GM13977 (cell line): Measurements from ENCODE around the gene WDFY3.
"Not testable (repeated sequence)": the region's sequence is repeated elsewhere in the genome, so short reads cannot be mapped to it uniquely, and the experiment has no call there.

Source experiments
- DNase-seq: peaks from one replicate; pipeline ENCODE4 v3.0.0; 2012; ENCODE audit warnings: low spot score
- CTCF ChIP-seq: IDR thresholded peaks from 2 replicates; pipeline ENCODE4 v1.5.1; 2012; ENCODE audit warnings: mild to moderate bottlenecking, control low read depth; ENCODE audit not compliant: insufficient read depth; ENCODE audit errors: extremely low read depth, missing control alignments
- in situ Hi-C: fragments of 300-500 bp; cut with MboI; formaldehyde crosslinking; loops from one replicate; pipeline ENCODE4 v1.12.0; 2022; ENCODE audit warnings: low sequenced_read_pairs, low pct_unique_long_range_greater_than_20kb, mixed read lengths, inconsistent platforms; ENCODE audit not compliant: unreplicated experiment

Gene WDFY3

GRCh38 chr4:84666439-84666838 lies 300.1 kb downstream of the WDFY3 start:
- in situ Hi-C loops, result no loop called here
- DNase-seq, result no peak
- TF ChIP-seq CTCF, result no peak

- in situ Hi-C loops, DNase-seq: not testable (repeated sequence)
These were observed 301.7 kb downstream of the WDFY3 start for GRCh38 chr4:84664767-84665166.

- in situ Hi-C loops, result no loop called here
- DNase-seq, result no peak
- TF ChIP-seq CTCF, result no peak
These were observed 305.1 kb downstream of the WDFY3 start for GRCh38 chr4:84661191-84661939.

GRCh38 chr4:84660606-84661005 lies 305.9 kb downstream of the WDFY3 start:
- in situ Hi-C loops, result no loop called here
- TF ChIP-seq CTCF, result no peak
- no peak for DNase-seq

- no peak for TF ChIP-seq CTCF
- in situ Hi-C loops, result no loop called here
- DNase-seq, result no peak
These were observed 314.0 kb downstream of the WDFY3 start for GRCh38 chr4:84652478-84652877.

GRCh38 chr4:84651499-84651898 lies 315.0 kb downstream of the WDFY3 start:
- in situ Hi-C loops, result no loop called here
- no peak for TF ChIP-seq CTCF
- no peak for DNase-seq

GRCh38 chr4:84648863-84649647 lies 317.4 kb downstream of the WDFY3 start:
- TF ChIP-seq CTCF, result no peak
- in situ Hi-C loops, result no loop called here
- DNase-seq, result no peak
